Left renal cortex interstitium (tissue), 4 donors: ENCODE results near the gene ZG16. TPM values are rescaled to one million over a fixed set of nuclear protein-coding genes. Genes with fewer than 3 reads are reported as not detected.
"Not testable (repeated sequence)": the region's sequence is repeated elsewhere in the genome, so short reads cannot be mapped to it uniquely, and the experiment has no call there.

Source experiments
- DNase-seq, 4 donors: peaks; one replicate each; pipeline ENCODE4 v3.0.0-alpha.2; 2013; ENCODE audit warnings: low read depth in 4 of 4, low spot score in 2 of 4, missing footprints in 1 of 4
- polyA plus RNA-seq, 4 donors: library from polyadenylated mRNA; unstranded; fragments of 120-200 nt; gene quantifications; one replicate each; pipeline ENCODE4 v1.2.1, GENCODE V29; 2013; ENCODE audit not compliant: insufficient read length in 4 of 4

Gene ZG16
- polyA plus RNA-seq, 4 donors = 0.06 to 0.07 TPM; not detected in 2

DNA sequence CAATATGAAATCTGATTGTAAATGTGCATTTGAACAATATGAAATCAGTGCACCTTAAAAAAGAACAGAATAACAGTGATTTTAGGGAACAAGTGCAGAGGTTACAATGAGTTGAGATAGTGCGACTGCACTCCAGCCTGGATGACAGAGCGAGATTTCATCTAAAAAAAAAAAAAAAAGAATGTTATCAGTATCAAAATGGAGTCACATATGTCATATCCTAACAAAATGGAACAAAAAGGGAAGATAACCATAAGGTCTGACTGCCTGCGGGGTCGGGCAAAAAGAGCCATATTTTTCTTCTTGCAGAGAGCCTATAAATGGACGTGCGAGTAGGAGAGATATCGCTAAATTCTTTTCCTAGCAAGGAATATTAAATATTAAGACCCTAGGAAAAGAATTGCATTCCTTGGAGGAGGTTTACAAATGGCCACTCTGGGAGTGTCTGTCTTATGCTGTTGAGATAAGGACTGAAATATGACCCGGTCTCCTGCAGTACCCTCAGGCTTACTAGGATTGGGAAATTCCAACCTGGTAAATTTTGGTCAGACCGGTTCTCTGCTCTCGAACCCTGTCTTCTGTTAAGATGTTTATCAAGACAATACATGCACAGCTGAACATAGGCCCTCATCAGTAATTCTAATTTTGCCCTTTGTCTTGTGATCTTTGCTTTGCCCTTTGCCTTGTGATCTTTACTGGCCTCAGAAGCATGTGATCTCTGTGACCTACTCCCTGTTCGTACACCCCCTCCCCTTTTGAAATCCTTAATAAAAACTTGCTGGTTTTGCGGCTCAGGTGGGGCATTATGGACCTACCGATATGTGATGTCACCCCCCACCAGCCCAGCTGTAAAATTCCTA lies 5.3 kb downstream of the ZG16 start:
- not testable (repeated sequence) for DNase-seq

DNA sequence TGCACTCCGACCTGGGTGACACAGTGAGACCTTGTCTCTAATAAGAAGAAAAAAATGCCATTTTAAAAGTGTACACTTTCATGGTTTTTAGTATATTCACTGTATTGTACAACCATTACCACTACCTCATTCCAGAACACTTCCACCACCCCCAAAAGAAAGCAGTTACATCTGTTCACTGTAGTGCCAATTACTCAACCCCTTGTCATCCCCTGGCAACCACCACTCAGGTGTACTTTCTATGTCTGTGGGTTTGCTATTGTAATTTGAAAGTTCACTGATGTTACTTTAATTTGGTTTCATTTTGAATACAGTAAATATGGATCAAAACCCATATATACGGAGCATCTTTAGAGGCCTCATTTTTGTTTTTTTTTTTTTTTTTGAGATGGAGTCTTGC lies 6.1 kb downstream of the ZG16 start:
- DNase-seq = no peak

DNA sequence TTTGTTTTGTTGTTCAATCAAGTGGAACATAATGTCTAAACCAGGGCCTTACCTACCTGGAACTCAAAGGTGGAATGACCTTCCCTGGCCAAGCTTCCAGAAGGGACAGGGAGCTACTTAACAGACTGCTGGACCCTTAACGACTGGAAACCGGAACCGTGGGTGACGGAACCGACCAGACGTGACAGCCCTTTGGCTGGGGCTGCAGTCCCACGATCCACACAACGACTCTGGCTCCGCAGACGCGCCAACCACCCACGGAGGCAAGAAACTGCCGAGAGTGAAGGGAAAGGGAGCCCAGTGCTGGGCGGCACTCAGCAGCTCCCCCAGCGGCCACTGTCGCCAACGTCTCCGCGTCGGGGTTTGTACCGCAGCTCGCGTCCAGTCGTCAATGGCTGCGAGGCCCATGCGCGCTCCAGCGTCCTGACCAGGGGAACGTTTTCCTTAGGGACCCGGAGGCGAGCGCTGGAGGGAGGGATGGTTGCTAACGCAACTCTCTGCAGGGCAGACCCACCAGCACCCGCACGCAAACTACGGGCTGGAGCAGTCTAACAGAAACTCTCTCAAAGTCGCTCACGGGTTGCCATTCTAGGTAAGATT lies 6.9 kb downstream of the ZG16 start:
- DNase-seq = peak in 1 of 4 donors; percentile 38

DNA sequence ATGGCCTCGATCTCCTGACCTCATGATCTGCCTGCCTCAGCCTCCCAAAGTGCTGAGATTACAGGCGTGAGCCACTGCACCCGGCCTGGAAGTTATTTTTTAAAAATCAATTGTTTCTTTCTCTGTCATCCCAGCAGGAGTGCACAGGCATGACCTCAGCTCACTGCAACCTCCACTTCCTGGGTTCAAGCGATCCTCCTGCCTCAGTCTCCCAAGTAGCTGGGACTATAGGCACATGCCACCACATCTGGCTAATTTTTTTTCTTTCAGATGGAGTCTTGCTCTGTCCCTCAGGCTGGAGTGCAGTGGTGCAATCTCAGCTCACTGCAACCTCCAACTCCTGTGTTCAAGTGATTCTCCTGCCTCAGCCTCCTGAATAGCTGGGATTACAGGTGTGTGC lies 9.1 kb downstream of the ZG16 start:
- not testable (repeated sequence) for DNase-seq

DNA sequence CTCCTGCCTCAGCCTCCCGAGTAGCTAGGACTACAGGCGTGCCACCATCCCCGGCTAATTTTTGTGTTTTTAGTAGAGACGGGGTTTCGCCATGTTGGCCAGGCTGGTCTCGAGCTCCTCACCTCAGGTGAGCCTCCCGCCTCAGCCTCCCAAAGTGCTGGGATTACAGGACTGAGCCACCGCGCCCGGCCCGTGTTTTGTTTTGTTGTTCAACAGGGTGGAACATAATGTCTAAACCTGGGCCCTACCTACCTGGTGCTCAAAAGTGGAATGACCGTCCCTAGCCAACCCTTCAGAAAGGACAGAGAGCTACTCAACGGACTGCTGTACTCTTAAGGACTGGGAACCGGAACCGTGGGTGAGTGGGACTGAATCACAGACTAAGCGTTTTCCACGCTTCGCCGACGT lies 11.7 kb downstream of the ZG16 start:
- DNase-seq = no peak

DNA sequence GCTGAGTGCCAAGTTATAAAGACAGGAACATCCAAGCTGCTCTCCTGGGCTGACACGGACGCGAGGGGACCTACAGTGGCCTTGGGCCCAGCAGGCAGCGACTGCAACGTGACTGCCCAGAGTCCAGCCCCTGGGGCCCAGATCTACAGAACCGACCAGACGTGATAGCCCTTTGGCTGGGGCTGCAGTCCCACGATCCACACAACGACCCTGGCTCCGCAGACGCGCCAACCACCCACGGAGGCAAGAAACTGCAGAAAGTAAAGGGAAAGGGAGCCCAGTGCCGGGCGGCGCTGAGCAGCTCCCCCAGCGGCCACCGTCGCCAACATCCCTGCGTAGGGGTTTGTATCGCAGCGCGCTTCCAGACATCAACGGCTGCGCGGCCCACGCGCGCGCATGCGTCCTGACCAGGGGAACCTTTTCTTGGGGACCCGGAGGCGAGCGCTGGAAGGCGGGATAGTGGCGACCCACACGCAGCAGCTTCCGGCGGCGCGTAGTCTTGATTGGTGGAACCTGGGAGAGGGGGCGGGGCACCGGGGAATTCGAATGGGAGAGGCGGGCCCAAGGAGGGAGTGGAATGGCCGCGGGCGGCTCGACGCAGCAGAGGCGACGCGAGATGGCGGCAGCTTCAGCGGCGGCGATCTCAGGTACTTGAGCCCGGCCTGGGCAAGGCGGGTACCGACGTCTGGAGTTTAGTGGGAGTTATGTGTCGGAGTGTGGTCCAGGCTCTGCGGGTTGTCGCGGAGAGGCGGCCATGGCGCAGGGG lies 12.3 kb downstream of the ZG16 start, which contains the start of gene KIF22:
TSS of gene KIF22 (plus strand) at position 569 of the 766 bp plus-strand sequence. CDS start at position 578, 9 bp downstream.
- DNase-seq = peak; percentile 92 to 99 (median 96)

DNA sequence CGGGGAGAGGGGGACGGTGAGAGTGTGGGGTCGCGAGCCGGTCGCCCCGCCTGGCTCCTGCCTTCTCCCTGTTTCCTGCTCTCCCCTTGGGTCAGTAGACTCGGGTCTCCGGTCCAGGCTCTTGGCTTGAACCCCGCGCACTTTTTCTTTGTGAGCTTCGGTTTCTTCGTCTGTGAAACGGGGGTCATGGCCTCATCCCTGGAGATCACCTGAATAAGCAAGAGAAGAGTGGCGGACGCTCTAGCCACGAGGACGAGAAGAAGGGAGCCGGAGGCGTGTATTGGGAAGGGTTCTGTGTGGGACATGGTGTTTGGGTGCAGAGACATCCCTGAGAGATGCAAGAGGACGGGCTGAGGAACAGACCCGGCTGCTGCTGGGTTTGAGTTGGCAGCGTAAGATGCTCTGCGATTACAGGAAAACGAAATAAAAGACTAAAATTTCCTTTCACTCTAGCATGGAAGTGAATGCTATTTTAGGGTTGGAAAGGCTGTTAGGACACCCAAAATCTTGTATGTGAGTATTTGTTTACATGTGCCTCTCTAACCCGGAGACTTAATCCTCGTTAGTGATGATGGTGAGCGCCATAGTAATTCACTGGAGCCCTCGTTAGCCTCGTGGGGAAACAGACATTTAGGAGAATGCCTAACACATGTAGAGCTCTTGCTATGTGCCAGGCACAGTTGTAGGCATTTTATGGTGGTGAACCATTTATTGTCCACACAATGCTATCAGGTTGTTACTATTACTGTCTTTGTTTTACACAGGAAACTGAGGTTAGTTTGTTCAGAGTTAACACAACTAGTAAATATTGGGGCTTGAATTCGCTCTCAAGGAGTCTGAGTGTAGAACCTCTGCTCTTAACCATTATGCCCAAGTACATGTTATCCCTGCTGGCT lies 13.1 kb downstream of the ZG16 start:
- no peak for DNase-seq

DNA sequence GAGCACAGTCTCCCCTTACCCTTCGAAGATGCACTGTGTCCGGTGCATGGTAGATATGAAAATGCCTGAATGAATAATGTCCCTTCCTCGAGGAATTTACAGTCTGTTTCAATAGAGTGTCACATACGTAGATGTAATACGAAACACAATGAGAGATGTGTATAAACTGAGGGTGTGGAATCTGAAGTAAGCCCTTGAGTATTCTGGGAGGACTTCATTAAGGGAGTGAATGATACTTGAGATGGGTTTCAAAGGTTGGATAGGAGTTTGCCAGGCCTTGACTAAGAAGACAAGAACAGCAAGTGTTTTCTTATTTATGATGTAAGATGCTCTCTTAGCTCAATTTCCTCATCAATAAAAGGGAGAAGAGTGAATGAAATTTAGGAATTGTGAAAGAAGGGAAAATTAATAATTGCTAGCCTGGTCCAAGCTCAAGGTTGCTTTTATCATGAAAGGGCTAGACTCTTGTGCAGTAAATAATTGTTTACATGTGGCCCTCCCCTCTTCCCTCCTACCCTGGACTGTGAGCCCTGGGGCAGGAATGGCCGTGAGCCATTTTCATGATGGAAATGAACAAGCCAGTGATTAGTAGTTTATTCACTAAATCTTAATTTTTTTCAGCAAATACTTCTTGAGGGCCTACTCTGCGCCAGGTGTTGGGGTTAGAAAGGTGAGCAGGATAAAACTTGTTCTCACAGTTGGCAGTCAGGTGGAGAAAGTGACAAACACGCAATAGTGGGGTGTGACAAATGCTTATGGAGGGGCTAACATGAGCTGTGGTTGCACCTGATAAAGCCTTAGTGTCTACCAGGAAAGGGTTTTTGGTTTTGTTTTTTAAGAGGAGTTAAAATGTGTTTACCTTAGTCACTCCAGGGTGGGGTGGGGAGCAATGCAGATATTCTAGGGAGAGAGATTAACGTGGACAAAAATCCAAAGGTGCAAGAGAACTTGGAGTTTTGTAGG lies 14.1 kb downstream of the ZG16 start:
- DNase-seq = no peak

DNA sequence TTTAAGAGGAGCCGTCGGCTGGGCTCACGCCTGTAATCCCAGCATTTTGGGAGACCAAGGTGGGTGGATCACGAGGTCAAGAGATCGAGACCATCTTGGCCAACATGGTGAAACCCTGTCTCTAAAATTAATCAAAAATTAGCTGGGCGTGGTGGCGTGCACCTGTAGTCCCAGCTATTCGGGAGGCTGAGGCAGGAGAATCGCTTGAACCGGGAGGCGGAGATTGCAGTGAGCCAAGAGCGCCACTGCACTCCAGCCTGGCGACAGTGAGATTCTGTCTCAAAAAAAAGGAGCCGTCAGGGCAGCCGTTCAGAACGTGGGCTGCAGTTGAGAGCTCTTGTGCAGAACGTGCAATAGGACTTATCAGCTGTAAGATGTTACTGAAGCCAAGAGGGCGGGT lies 15.1 kb downstream of the ZG16 start:
- DNase-seq = not testable (repeated sequence)

DNA sequence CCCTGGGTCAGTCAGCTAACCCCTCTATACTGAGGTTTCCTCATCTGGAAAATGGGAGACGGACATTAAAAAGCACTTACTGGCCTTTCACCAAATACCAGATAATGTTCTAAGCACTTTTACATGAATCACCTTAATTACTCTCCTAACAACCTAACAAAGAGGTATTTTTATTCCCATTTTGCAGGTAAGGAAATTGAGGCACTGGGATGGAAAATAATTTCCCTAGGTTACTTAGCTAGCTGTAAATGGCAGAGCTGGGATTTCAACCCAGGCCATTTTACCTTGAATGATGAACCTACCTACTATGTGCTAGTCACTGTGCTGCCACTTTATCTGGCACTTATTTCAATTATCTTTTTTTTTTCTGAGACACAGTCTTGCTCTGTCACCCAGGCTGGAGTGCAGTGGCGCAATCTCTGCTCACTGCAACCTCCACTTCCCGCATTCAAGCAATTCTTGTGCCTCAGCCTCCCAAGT lies 16.2 kb downstream of the ZG16 start:
- DNase-seq = no peak

DNA sequence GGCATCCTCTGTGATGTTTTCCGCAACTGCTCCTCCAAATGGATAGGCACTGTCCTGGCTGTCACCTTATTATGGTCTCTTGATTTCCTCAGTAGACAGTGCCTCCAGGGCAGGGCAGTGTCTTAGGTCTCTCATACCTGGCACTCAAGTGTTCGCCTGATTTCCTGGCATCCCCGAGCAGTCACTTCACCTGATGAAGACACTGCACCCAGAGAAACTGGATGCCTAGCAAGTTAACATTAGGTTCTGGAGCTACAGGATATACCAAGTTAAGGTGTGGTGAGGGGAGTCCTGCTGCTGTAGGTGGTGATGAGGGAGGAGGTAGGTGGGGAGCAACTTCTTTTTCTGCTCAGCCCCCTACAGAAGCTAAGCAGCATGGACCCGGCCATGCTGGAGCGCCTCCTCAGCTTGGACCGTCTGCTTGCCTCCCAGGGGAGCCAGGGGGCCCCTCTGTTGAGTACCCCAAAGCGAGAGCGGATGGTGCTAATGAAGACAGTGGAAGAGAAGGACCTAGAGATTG lies 24.4 kb downstream of the ZG16 start:
- no peak for DNase-seq

DNA sequence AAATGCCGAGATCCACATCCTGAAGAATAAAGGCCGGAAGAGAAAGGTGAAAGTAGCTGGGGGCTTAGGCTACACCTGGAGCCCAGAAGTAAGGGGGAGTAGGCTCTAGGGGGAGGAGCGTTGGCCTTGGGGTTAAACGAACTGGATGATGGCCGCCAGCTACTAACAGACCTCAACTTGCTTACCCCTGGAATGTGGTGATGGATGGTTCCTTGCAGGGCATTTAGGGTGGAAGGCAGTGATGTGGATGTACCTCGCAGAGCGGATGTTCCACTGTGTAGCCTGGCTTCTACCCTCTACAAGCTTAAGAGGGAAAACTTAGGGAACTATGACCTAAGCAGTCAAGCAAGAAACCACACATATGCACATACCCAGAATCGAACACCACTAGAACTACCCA lies 26.0 kb downstream of the ZG16 start:
- DNase-seq = no peak

DNA sequence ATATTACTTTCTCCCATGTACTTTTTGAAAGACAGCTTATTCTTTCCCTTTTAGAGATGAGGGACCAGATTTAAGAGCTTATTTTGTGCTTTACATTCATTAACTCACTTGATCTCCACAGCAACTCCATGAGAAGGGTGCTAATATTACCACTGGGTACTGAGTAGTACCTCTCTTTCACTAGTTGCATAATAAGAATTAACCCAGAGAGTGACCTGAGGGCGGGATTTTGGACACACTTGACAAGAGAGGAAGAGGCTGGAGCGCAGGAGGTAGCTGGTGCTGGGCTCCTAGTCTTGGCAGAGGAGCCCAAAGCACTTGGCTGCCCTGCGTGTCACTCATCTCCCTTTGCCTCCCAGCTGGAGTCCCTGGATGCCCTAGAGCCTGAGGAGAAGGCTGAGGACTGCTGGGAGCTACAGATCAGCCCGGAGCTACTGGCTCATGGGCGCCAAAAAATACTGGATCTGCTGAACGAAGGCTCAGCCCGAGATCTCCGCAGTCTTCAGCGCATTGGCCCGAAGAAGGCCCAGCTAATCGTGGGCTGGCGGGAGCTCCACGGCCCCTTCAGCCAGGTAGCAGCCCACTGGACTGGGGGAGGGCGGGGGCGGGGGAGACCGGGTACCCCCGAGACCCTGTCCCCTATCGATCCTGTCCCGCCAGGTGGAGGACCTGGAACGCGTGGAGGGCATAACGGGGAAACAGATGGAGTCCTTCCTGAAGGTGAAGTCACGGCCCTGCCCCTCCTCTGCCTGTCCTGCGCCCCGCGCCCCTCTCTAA lies 26.6 kb downstream of the ZG16 start:
- DNase-seq = no peak

DNA sequence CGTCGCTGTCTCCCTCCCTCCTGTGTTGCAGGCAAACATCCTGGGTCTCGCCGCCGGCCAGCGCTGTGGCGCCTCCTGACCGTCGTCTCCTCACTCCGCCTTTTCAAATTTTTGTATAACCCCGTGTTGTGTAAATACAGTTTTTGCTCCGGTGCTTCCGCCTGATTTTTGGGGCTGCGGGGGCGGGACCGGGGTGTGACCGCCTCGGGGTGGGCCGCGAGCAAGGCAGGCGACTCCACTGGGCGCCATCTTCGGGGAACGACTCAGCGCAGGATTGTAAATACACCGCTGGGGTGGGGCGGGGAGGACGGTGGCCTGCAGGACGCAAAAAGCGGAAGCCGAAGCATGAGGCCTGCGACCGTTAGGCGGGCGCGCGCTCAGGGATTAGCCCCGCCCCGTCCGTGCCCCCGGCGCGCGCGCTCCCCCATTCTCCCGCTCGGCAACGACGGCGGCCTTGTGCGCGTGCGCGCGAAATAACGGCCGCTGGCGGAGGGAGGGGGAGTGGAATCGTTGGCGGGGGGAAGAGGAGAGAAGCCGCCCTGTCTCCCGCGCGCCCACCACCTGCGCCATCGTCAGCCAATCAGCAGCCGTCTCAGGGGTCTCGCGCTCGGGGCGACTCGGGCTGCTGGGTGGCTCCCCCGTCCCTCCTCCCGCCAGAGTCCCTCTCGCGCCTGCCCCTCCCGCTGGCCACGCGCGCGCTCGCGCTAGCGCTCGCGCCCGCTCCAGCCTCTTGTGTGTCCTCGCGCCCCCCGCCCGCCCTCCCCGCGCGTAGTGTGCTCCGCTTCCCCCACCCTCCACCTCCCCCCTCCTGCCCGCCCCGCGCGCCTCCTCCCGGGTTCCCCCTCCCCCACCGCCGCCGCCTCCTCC lies 27.4 kb downstream of the ZG16 start:
- DNase-seq = peak; percentile 93 to 95 (median 94)

DNA sequence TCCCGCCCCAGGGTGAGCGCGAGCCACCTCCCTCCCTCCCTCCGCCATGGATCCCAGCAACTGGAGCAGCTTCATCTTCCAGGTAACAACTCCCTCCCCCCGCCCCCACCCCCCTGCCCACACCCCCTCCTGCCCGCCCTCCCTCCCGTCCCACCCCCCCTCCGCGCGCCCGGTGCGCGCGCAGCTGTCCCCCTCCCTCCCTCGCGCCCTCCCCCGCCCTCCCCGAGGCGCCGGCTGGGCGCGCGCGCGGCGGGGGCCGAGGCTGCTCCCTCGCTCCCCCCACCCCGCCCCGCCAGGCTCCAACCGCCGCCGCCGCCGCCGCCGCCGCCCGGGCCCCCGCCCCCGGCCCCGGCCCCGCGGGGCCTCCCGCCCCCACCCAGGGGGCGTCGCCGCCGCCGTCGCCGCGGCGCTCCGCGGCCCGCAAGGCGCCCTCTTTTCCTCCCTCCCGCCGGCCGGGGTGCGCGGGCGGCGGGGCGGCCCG lies 28.1 kb downstream of the ZG16 start, which contains the start of gene MAZ:
TSS of gene MAZ (plus strand) at position 431 of the 481 bp plus-strand sequence. CDS start 173 bp downstream, outside the sequence.
- DNase-seq = no peak

DNA sequence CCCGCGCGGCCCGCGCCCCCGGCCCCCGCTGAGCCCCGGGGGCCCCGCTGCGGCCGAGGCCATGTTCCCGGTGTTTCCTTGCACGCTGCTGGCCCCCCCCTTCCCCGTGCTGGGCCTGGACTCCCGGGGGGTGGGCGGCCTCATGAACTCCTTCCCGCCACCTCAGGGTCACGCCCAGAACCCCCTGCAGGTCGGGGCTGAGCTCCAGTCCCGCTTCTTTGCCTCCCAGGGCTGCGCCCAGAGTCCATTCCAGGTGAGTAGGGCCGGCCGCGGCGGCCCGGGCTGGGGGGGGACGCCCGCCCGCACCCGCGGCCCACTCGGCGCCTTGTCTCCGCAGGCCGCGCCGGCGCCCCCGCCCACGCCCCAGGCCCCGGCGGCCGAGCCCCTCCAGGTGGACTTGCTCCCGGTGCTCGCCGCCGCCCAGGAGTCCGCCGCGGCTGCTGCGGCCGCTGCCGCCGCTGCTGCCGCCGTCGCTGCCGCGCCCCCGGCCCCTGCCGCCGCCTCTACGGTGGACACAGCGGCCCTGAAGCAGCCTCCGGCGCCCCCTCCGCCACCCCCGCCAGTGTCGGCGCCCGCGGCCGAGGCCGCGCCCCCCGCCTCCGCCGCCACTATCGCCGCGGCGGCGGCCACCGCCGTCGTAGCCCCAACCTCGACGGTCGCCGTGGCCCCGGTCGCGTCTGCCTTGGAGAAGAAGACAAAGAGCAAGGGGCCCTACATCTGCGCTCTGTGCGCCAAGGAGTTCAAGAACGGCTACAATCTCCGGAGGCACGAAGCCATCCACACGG lies 28.8 kb downstream of the ZG16 start:
- no peak for DNase-seq
